HepG2 (cell line): ENCODE results near the gene DSCAML1. TPM values are rescaled to one million over a fixed set of nuclear protein-coding genes. Genes with fewer than 3 reads are reported as not detected.

Source experiments
- ATAC-seq: fragments of 200-7000 bp; cut with Tn5 transposase; 3 replicates; pipeline ENCODE4 v1.9.1; 2020; ENCODE audit warnings: mild to moderate bottlenecking, moderate library complexity
- Bru-seq: library from RNA; stranded (reverse); fragments of 400-500 nt; gene quantifications from one replicate; lab custom pipeline; 2021; lab: Mats Ljungman, UMichigan
- BruChase-seq, 2 experiments: library from RNA; stranded (reverse); fragments of 400-500 nt; gene quantifications; one replicate each; lab custom pipeline; 2021; lab: Mats Ljungman, UMichigan
- BruUV-seq: library from RNA; stranded (reverse); fragments of 400-500 nt; replicated peaks from 2 replicates; lab custom pipeline; 2021; lab: Mats Ljungman, UMichigan
- CTCF ChIA-PET: fragments of 300-600 bp; formaldehyde crosslinking; extraction: SDS; loops from one replicate; lab custom pipeline; 2021; ENCODE audit warnings: low total read pairs, inconsistent platforms, low intra/inter-chr PET ratio; lab: Yijun Ruan, JAX
- POLR2A ChIA-PET: fragments of 350-600 bp; sonication (Branson Sonifier 250); formaldehyde crosslinking; loops from one replicate; lab custom pipeline; 2020; ENCODE audit warnings: antibody characterized with exemption, inconsistent platforms; lab: Yijun Ruan, JAX
- DNase-seq: peaks from one replicate; pipeline ENCODE4 v3.0.0-alpha.2; 2015; ENCODE audit warnings: low spot score
- FAIRE-seq: peaks from 3 replicates; lab custom pipeline; 2011; peaks lifted over from hg19 to GRCh38; lab: Jason Lieb, UNC
- H2AFZ ChIP-seq: one replicate; pipeline ENCODE4 v1.6.1; 2011; ENCODE audit warnings: low read length, inconsistent platforms
- H3K27ac ChIP-seq: fragments of 300-600 bp; 3 replicates; pipeline ENCODE4 v1.8.0; 2011; ENCODE audit warnings: mixed run types, mild to moderate bottlenecking, mixed read lengths, low read length, inconsistent platforms; ENCODE audit not compliant: insufficient read depth; ENCODE audit errors: extremely low read length
- H3K27me3 ChIP-seq, 2 experiments: fragments of 200-600 bp in 1 of 2; 2 replicates in 1 of 2; 3 replicates in 1 of 2; pipeline versions ENCODE4 v1.6.0 to v1.8.0; 2011; ENCODE audit warnings: low read length in 2 of 2, mild to moderate bottlenecking in 2 of 2, moderate library complexity in 2 of 2, inconsistent platforms in 1 of 2; ENCODE audit not compliant: insufficient read depth in 2 of 2, control insufficient read depth in 1 of 2
- H3K36me3 ChIP-seq, 2 experiments: fragments of 200-600 bp in 1 of 2; replicated peaks in 1 of 2; 2 replicates in 1 of 2; 3 replicates in 1 of 2; pipeline versions ENCODE4 v1.5.1 to v1.8.0; 2011; ENCODE audit warnings: low read length in 2 of 2, inconsistent platforms in 1 of 2; ENCODE audit not compliant: insufficient read depth in 2 of 2, control insufficient read depth in 1 of 2
- H3K4me1 ChIP-seq: 2 replicates; pipeline ENCODE4 v1.5.1; 2012; ENCODE audit warnings: low read length, inconsistent platforms; ENCODE audit not compliant: insufficient read depth
- H3K4me2 ChIP-seq: 2 replicates; pipeline ENCODE4 v1.6.0; 2011; ENCODE audit warnings: low read depth, low read length, inconsistent platforms
- H3K4me3 ChIP-seq, 3 experiments: fragments of 200-600 bp in 1 of 3; sonication (generic), shearing (Covaris generic) in 1 of 3; replicated peaks in 1 of 3; 2 replicates each; pipeline ENCODE4 v1.5.1; 2011 to 2016; ENCODE audit warnings: low read length in 3 of 3, inconsistent platforms in 2 of 3, low read depth in 2 of 3, mild to moderate bottlenecking in 2 of 3, control low read depth in 1 of 3, mixed read lengths in 1 of 3; ENCODE audit not compliant: insufficient read depth in 1 of 3
- H3K79me2 ChIP-seq: one replicate; pipeline ENCODE4 v1.6.1; 2011; ENCODE audit warnings: low read length, inconsistent platforms; ENCODE audit not compliant: insufficient read depth
- H3K9ac ChIP-seq: 2 replicates; pipeline ENCODE4 v1.6.0; 2011; ENCODE audit warnings: mild to moderate bottlenecking, low read depth, low read length, inconsistent platforms; ENCODE audit not compliant: insufficient read depth
- H3K9me3 ChIP-seq: 2 replicates; pipeline ENCODE4 v1.5.1; 2012; ENCODE audit warnings: mild to moderate bottlenecking, low read length
- H4K20me1 ChIP-seq: 2 replicates; pipeline ENCODE4 v1.6.0; 2011; ENCODE audit warnings: inconsistent platforms, mild to moderate bottlenecking, low read length, moderate library complexity; ENCODE audit not compliant: insufficient read depth
- AGO2 ChIP-seq: fragments of 200-400 bp; formaldehyde crosslinking; optimal IDR thresholded peaks from 2 replicates; pipeline ENCODE3; 2017; ENCODE audit warnings: mild to moderate bottlenecking, low read depth, low read length, moderate library complexity
- AKAP8 ChIP-seq: sonication (generic); formaldehyde crosslinking; IDR thresholded peaks from 2 replicates; pipeline ENCODE4 v1.5.1; 2020; ENCODE audit warnings: mild to moderate bottlenecking, missing genetic modification reagents
- ATF7 ChIP-seq, 2 experiments: fragments of 450-650 bp in 1 of 2; sonication (generic) in 1 of 2; formaldehyde crosslinking in 1 of 2; IDR thresholded peaks; 2 replicates each; pipeline versions ENCODE4 v1.4.0 to v1.6.1; 2016 to 2020; ENCODE audit warnings: antibody characterized with exemption in 1 of 2, mild to moderate bottlenecking in 1 of 2, missing genetic modification reagents in 1 of 2
- GABPA ChIP-seq, 2 experiments: IDR thresholded peaks; 2 replicates each; pipeline ENCODE4 v1.6.1; 2011 to 2016; ENCODE audit warnings: low read depth in 2 of 2, low read length in 1 of 2, missing biosample characterization in 1 of 2, missing genetic modification characterization in 1 of 2
- PRDM10 ChIP-seq: sonication (generic); formaldehyde crosslinking; IDR thresholded peaks from 2 replicates; pipeline ENCODE4 v1.4.0; 2020; ENCODE audit warnings: low read depth, missing genetic modification reagents
- SKI ChIP-seq: fragments of 450-650 bp; IDR thresholded peaks from one replicate; pipeline ENCODE4 v1.6.1; 2018; ENCODE audit warnings: mild to moderate bottlenecking; ENCODE audit not compliant: partially characterized antibody
- WGBS: methylation state at CpG from one replicate; pipeline ENCODE4 v1.1.6; 2017; ENCODE audit warnings: low lambda C conversion rate; 5-methylcytosine and 5-hydroxymethylcytosine counted together
- in situ Hi-C: cut with HindIII; loops from 2 replicates; pipeline ENCODE4 v1.10.0; 2017; ENCODE audit warnings: low pct_unique_long_range_greater_than_20kb; ENCODE audit not compliant: extremely low pct_ligation_motif_present
- intact Hi-C: fragments of 100-400 bp; cut with micrococcal nuclease; formaldehyde crosslinking; loops from one replicate; pipeline ENCODE4 v1.10.0; 2022; ENCODE audit not compliant: unreplicated experiment
- long read RNA-seq, 2 experiments: library from RNA in 1 of 2; library from polyadenylated mRNA in 1 of 2; stranded (forward) in 1 of 2; unstranded in 1 of 2; transcript quantifications; one replicate each; pipeline ENCODE4 v2.0.0, GENCODE V29; 2019 to 2022
- polyA minus RNA-seq, 3 experiments: library from RNA; depleted of rRNA, polyadenylated mRNA; stranded (reverse); fragments of >200 nt; gene quantifications; 2 replicates each; pipeline ENCODE4 v1.2.3, GENCODE V29; 2011; ENCODE audit warnings: low replicate concordance in 1 of 3
- polyA plus RNA-seq, 8 experiments: library from polyadenylated mRNA; depleted of rRNA in 3 of 8; stranded (reverse) in 7 of 8; unstranded in 1 of 8; fragments of >200 nt; fragmentation: Illumina TruSeq in 4 of 8; extraction: Trizol in 4 of 8; gene quantifications; 2 replicates each; pipeline versions ENCODE4 v1.2.1 to v1.2.3, GENCODE V29; 2011 to 2016; ENCODE audit warnings: low read depth in 4 of 8, missing spikeins in 1 of 8, mixed read lengths in 1 of 8; ENCODE audit not compliant: insufficient read depth in 1 of 8
- total RNA-seq, 5 experiments: library from RNA; depleted of rRNA; stranded (reverse); fragments of >200 nt; fragmentation: Illumina TruSeq; extraction: Trizol; gene quantifications; 2 replicates each; pipeline ENCODE4 v1.2.3, GENCODE V29; 2016; ENCODE audit warnings: low read depth in 1 of 5

Gene DSCAML1
- total RNA-seq (2016; rRNA removed; fragmentation: Illumina TruSeq; extraction: Trizol) (0.14 and 0.29 TPM in 2 replicates), polyA plus RNA-seq (2011; rRNA removed) (0.40 and 0.72 TPM in 2 replicates), polyA minus RNA-seq (2011; rRNA and poly(A)+ RNA removed; ENCODE audit: low replicate concordance) (1.8 TPM in 1 of 2 replicates, not detected in the other), Bru-seq, nascent RNA (percentile 49 among the genes with signal in this experiment), BruChase-seq, experiment 1, labeled RNA remaining after a 6-hour chase (percentile 46 among the genes with signal in this experiment), BruChase-seq, experiment 2, labeled RNA remaining after a 2-hour chase (percentile 60 among the genes with signal in this experiment)
- 0.61 and 0.88 TPM in 2 replicates for total RNA-seq (2016; cell fraction: cytosol; rRNA removed; fragmentation: Illumina TruSeq; extraction: Trizol; ENCODE audit: low read depth)
- total RNA-seq (2016; cell fraction: insoluble cytoplasmic fraction; rRNA removed; fragmentation: Illumina TruSeq; extraction: Trizol) = 0.24 and 0.35 TPM in 2 replicates
- total RNA-seq (2016; cell fraction: membrane; rRNA removed; fragmentation: Illumina TruSeq; extraction: Trizol) = 0.17 and 0.28 TPM in 2 replicates
- total RNA-seq (2016; cell fraction: nucleus; rRNA removed; fragmentation: Illumina TruSeq; extraction: Trizol) = 0.47 and 0.50 TPM in 2 replicates
- 0.15 and 0.35 TPM in 2 replicates for polyA plus RNA-seq (2011; cell fraction: cytosol; rRNA removed)
- 2.6 and 4.1 TPM in 2 replicates for polyA plus RNA-seq (2011; cell fraction: nucleus; rRNA removed)
- polyA plus RNA-seq (2012) = 0.48 and 0.69 TPM in 2 replicates
- polyA plus RNA-seq (2016; cell fraction: cytosol; fragmentation: Illumina TruSeq; extraction: Trizol; ENCODE audit: low read depth) = 0.06 and 0.07 TPM in 2 replicates
- 0.14 and 0.19 TPM in 2 replicates for polyA plus RNA-seq (2016; cell fraction: insoluble cytoplasmic fraction; fragmentation: Illumina TruSeq; extraction: Trizol; ENCODE audit: low read depth)
- 0.09 and 0.14 TPM in 2 replicates for polyA plus RNA-seq (2016; cell fraction: membrane; fragmentation: Illumina TruSeq; extraction: Trizol; ENCODE audit: low read depth)
- polyA plus RNA-seq (2016; cell fraction: nucleus; fragmentation: Illumina TruSeq; extraction: Trizol; ENCODE audit: insufficient read depth, low read depth) = 0.24 and 0.74 TPM in 2 replicates
- 0.18 and 0.20 TPM in 2 replicates for polyA minus RNA-seq (2011; cell fraction: cytosol; rRNA and poly(A)+ RNA removed)
- 2.7 and 6.2 TPM in 2 replicates for polyA minus RNA-seq (2011; cell fraction: nucleus; rRNA and poly(A)+ RNA removed)
- long read RNA-seq, experiment 1, partial matches to known transcripts = 0 of 1 reads
- long read RNA-seq, experiment 1, other reads (novel, unspliced or antisense) = 1 of 1 reads
- long read RNA-seq, experiment 2 = 0 reads

- WGBS = no CpG with 5 or more reads among the region's 66 CpGs
- H4K20me1 ChIP-seq = no peaks in the 10 kb centered on the region
- no peaks in the 10 kb centered on the region for H3K36me3 ChIP-seq
- BruUV-seq = no TSS peak
- H3K79me2 ChIP-seq = no peaks in the 10 kb centered on the region
- H3K27me3 ChIP-seq = peaks cover 5 to 32% of the 10 kb centered on the region in 2 experiments; a peak in 4 of 5 replicates
- no peak within 1 kb of the TSS for H3K27ac ChIP-seq
- H3K4me2 ChIP-seq = peak within 1 kb of the TSS; percentile 23
- peaks cover 16% of the 10 kb centered on the region for H3K4me1 ChIP-seq
- no peak for FAIRE-seq
- H3K9me3 ChIP-seq = no peaks in the 10 kb centered on the region
- in situ Hi-C loops = no loop called here
- POLR2A ChIA-PET = no interaction called here
- intact Hi-C loops = no loop called here
- peak; percentile 68 for ATAC-seq
- no peak within 1 kb of the TSS for H3K9ac ChIP-seq
- TF ChIP-seq ATF7 (IDR thresholded peaks at IDR 0.05) = no peak
- no peak for TF ChIP-seq ATF7 (CRISPR knock-in tag; IDR thresholded peaks at IDR 0.05)
- TF ChIP-seq GABPA (IDR thresholded peaks at IDR 0.05; ENCODE audit: low read depth, low read length) = no peak
- TF ChIP-seq GABPA (CRISPR knock-in tag; IDR thresholded peaks at IDR 0.05; ENCODE audit: low read depth) = no peak
- no peak for TF ChIP-seq AKAP8
- peak; percentile 87 for TF ChIP-seq AGO2
- TF ChIP-seq SKI = no peak
- no peak for TF ChIP-seq PRDM10
- TF ChIP-seq, all 625 proteins: peak for 1
- Histone ChIP-seq H3K4me3 (peak within 1 kb of the TSS in 1 of 3 experiments; percentile 28; a peak in 1 of 6 replicates), H2AFZ (no peak within 1 kb of the TSS)
- CTCF ChIA-PET = no interaction called here
- DNase-seq = no peak
Measured at GRCh38 chr11:117796872-117797529, at the start of gene DSCAML1. TSS of gene DSCAML1 (minus strand) at chr11:117797216. CDS start at chr11:117797079, 137 bp downstream.
